ENCODE data around the gene GP9.
"Not testable (repeated sequence)": the region's sequence is repeated elsewhere in the genome, so short reads cannot be mapped to it uniquely, and the experiment has no call there.

GP9 gene

DNA sequence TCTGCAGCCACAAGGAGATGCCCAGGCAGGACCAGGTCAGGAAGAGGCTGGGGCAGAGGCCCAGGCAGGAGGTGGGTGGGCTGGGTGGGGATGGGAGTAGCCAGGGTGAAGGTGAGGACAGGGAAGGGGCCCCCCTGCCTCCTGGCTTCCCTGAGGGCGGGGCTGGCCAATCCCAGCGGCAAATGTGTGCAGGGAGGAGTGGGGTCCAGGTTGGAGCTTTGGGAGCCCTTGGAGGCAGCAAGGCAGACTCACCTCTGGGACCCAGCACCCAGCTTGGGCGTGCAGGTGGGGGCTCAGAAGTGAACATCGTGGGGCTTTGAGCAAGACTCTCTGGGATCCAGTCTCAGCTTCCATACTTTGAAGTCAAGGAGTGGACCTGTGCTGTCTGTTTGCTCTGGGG lies 25.2 kb downstream of the GP9 start:
- H3K4me1 Mint-ChIP-seq: peaks cover 1 to 4% of the 10 kb centered on the region in 2 donors
- peaks cover 0 to 5% of the 10 kb centered on the region in 2 donors for H3K27me3 Mint-ChIP-seq
- no peak for ATAC-seq (replicated peaks)
- no peak overlapping the region for H3K4me3 Mint-ChIP-seq
- no peak overlapping the region for H3K27ac Mint-ChIP-seq
- DNase-seq: no peak
- no peaks in the 10 kb centered on the region for H3K36me3 Mint-ChIP-seq
- no peaks in the 10 kb centered on the region for H3K9me3 Mint-ChIP-seq

DNA sequence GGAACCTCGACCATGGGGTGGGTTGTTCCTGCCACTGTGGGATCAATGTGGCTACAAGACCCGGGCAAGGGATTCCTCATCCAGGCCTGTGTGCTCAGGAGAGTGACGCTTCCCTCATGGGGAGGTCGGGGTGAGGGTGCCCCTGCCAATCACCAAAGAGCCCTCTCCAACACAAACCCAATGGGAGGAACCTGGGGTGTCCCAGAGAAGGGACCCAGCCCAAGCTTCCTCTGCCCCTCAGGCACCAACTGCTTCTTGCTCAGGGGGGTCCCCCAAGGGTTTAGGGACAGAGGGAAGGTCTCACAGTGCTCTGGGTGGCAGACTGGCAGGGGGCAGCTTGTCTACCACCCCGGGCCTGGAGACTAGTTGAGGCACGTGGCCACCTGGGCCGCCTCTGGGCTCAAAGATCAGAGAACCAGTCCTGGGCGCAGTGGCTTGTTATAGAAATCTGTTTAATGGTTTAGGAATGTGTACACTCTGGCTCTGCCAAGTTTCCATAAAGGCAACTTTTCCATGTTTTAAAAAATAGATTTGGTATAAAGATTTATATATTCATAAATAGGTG lies 26.6 kb downstream of the GP9 start:
- Mint-ChIP-seq H3K4me1 (peaks cover 0 to 4% of the 10 kb centered on the region in 2 donors), H3K27me3 (peaks cover 0 to 5% of the 10 kb centered on the region in 2 donors), H3K4me3 (no peak overlapping the region), H3K36me3 (peaks cover 0 to 1% of the 10 kb centered on the region in 2 donors), H3K27ac (no peak overlapping the region), H3K9me3 (no peaks in the 10 kb centered on the region)
- DNase-seq (no peak), ATAC-seq (replicated peaks) (no peak)

DNA sequence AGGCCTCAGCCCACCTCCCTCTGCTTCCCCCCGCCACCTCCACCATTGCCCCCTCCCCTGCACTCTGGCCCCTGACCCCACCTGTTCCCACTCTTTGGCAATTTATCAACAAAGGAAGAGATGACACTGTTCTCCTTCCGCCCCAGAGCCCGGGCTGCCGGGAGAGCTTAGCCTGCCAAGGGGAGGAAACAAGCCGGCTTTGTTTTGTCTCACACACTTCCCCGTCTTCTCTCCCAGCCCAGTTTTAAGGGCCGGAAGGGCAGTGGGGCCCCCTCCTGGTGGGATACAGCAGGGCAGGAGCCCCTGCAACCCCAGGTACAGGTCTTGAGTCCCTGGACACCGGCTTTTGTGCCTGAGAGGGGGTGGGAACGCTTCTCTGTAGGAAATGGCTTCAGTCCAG lies 27.3 kb downstream of the GP9 start:
- H3K27me3 Mint-ChIP-seq, H3K27ac Mint-ChIP-seq, H3K36me3 Mint-ChIP-seq, DNase-seq, H3K9me3 Mint-ChIP-seq, H3K4me1 Mint-ChIP-seq, H3K4me3 Mint-ChIP-seq: not testable (repeated sequence)
- peak; percentile 80 to 85 for ATAC-seq (replicated peaks)

DNA sequence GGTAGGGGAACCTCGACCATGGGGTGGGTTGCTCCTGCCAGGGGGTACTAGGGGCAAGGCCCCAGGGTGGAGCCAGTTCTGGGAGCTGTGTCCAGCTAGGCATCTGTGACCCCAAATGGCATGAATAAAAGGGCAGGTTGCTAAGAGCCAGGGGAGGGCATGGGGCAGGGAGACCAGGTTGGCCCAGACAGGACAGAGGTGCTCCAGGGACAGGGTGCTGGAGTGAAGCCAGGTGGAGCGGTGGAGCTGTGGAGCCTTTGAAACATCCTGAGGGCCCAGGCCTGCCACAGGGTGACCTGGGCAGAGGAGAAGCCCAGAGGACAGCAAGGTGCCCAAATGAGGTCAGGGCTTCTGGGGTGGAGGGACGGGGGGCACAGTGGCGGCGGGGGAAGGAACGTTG lies 27.7 kb downstream of the GP9 start:
- H3K27ac Mint-ChIP-seq, H3K36me3 Mint-ChIP-seq, H3K4me1 Mint-ChIP-seq, DNase-seq, H3K4me3 Mint-ChIP-seq, H3K9me3 Mint-ChIP-seq, H3K27me3 Mint-ChIP-seq: not testable (repeated sequence)
- peak; percentile 13 to 21 for ATAC-seq (replicated peaks)

DNA sequence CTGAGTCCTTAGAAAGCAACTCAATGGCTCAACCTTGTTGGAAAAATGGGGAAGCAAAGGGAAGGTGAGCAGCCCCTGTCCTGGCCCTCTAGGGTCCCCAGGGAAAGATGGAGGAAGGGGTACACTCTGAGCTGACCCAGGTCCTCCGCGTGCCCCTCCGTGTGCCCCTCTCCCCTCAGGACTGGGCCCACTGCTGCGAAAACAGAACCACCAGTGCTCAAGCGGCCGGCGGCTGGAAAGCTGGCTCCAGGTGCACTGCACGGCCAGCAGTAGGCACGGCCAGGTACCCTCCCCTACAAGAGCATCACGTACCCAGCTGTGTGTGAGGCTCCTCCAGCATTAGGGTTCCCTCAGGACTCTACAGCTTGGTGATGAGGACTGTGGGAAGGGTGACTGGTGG lies 34.7 kb downstream of the GP9 start:
- DNase-seq: no peak
- H3K9me3 Mint-ChIP-seq: peaks cover 2 to 4% of the 10 kb centered on the region in 2 donors
- H3K27ac Mint-ChIP-seq: no peak overlapping the region
- no peaks in the 10 kb centered on the region for H3K27me3 Mint-ChIP-seq
- H3K4me3 Mint-ChIP-seq: no peak overlapping the region
- no peaks in the 10 kb centered on the region for H3K4me1 Mint-ChIP-seq
- ATAC-seq (replicated peaks): no peak
- peaks cover 20 to 33% of the 10 kb centered on the region in 2 donors for H3K36me3 Mint-ChIP-seq

DNA sequence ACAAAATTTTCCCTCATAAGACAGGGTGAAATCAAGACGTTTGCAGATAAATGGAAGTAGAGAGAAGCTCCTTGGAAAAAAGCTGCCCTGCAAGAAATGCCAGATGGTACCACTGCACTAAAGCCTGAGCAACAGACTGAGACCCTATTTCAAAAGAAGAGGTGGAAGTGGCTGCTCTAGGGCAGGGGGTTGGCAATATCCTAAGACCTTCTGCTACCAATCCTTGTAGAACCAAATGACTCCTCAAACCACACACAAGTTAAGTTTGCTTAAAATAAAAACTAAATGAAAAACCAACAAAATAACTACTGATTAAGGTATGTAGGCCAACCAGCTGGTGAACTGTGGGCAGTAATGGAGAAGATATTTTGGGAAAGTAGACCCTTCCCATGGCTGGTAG lies 39.7 kb downstream of the GP9 start:
- Mint-ChIP-seq H3K27me3 (no peaks in the 10 kb centered on the region), H3K4me1 (peaks cover 4 to 9% of the 10 kb centered on the region in 2 donors), H3K36me3 (peaks cover 20 to 33% of the 10 kb centered on the region in 2 donors), H3K27ac (no peak overlapping the region), H3K9me3 (peaks cover 2 to 4% of the 10 kb centered on the region in 2 donors), H3K4me3 (no peak overlapping the region)
- DNase-seq (no peak), ATAC-seq (replicated peaks) (no peak)

DNA sequence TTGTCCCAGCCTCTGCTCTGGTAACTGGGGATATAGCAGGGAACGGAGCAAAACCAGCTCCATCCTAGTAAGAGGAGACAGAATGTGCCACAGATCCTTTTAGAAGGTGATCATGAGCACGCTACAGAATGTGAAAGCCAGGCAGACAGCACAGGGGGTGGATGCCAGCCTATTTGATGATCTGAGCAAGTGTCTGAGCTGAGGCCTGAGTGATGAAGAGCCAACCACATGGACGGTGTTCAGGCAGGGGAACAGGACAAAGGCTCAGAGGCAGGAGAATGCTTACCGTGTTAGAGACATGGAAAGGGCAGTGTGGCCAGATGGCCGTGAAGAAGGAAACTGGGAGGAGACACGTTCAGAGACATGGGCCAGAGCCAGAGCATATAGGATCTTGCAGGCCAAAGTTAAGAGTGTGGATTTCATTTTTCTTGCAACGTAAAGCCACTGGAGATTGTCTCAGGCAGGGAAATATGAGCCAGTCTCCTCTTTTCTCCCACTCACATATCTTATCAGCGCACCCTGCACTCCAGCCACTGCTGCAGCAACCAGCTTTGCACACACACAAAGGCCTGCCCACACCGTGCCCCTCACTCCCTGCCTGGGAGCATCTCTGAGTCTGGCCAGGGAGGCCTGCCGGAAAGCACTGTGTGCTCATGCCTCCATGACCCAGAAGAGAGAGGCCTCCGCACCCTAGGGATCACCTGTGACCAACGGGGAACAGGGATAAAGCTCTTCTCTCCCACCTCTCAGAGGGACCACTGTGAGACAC lies 41.0 kb downstream of the GP9 start:
- H3K9me3 Mint-ChIP-seq: peaks cover 2 to 4% of the 10 kb centered on the region in 2 donors
- peak overlapping the region; percentile 44 for H3K27ac Mint-ChIP-seq
- H3K4me3 Mint-ChIP-seq: no peak overlapping the region
- H3K4me1 Mint-ChIP-seq: peaks cover 4 to 9% of the 10 kb centered on the region in 2 donors
- peaks cover 18 to 29% of the 10 kb centered on the region in 2 donors for H3K36me3 Mint-ChIP-seq
- ATAC-seq (replicated peaks): no peak
- H3K27me3 Mint-ChIP-seq: no peaks in the 10 kb centered on the region
- no peak for DNase-seq

DNA sequence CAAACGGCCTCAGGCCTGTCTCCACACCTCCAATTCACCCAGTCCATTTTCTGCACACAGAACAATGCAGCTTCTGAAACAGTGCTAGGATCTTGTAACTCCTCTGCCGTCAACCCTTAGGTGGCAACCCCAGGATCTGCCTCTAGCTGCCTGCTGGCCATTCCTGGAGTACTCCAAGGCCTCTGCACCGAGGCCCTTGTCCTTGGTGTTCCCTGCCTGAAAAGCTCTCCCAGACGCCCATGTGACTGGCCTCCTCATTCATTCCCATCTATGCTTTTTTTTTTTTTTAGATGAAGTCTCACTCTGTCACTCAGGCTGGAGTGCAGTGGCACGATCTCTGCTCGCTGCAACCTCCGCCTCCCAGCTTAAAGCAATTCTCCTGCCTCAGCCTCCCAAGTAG lies 42.7 kb downstream of the GP9 start:
- Mint-ChIP-seq H3K27ac (no peak overlapping the region), H3K4me1 (peaks cover 4 to 15% of the 10 kb centered on the region in 2 donors), H3K9me3 (peaks cover 2% of the 10 kb centered on the region in 2 donors), H3K4me3 (no peak overlapping the region), H3K36me3 (peaks cover 10 to 24% of the 10 kb centered on the region in 2 donors), H3K27me3 (no peaks in the 10 kb centered on the region)
- ATAC-seq (replicated peaks): no peak
- DNase-seq: no peak

DNA sequence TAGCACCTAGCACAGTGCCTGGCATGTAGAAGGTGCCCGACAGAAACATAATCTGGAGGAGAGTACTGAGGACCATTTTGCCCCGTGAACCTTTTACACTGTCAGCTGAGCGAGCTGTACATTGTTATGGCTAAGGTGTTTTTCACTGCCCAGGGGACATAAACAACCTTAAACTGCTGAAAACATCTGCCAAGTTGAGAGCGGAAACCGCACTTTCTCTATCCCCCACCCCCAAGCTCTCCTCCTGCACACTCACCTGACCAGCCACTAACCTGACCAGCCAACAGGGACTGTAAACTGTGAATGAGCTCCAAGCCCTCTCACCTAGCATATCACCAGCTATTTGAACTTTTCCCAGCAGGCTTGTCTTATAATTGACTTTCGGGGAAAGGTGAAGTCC lies 43.5 kb downstream of the GP9 start:
- Mint-ChIP-seq H3K36me3 (peaks cover 11 to 25% of the 10 kb centered on the region in 2 donors), H3K27ac (no peak overlapping the region), H3K4me1 (peaks cover 4 to 15% of the 10 kb centered on the region in 2 donors), H3K9me3 (no peaks in the 10 kb centered on the region), H3K4me3 (no peak overlapping the region), H3K27me3 (no peaks in the 10 kb centered on the region)
- ATAC-seq (replicated peaks) (no peak), DNase-seq (no peak)

DNA sequence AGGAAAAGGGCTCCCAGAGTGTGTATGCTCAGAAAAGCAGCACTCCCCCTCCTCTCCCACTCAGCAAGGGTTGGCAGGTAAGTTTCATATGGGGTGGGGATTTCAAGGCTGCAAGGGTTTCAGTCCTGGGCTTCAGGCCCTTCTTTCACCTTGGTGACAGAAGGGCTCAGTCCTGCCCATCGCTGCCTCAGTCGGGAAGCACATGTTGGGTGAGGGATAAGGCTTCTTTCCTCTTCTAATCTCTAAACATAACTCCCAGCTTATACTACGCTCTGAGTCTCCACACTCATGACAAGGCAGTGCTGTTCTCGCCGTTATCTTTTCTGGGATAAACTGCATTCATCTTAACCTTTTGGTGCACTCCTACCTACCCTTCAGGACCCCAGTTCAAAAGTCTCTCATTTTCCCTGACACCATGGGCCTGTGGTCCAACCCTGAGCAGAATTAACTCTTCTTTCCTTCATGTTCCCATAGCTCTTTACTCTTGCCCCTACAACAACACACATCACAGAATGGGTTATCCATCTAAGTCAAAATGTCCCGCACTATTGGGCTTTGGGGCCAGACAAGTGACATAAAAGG lies 44.0 kb downstream of the GP9 start:
- Mint-ChIP-seq H3K9me3 (no peaks in the 10 kb centered on the region), H3K27me3 (no peaks in the 10 kb centered on the region), H3K4me1 (peaks cover 4 to 15% of the 10 kb centered on the region in 2 donors), H3K4me3 (no peak overlapping the region), H3K27ac (no peak overlapping the region), H3K36me3 (peaks cover 11 to 25% of the 10 kb centered on the region in 2 donors)
- ATAC-seq (replicated peaks): no peak
- no peak for DNase-seq

DNA sequence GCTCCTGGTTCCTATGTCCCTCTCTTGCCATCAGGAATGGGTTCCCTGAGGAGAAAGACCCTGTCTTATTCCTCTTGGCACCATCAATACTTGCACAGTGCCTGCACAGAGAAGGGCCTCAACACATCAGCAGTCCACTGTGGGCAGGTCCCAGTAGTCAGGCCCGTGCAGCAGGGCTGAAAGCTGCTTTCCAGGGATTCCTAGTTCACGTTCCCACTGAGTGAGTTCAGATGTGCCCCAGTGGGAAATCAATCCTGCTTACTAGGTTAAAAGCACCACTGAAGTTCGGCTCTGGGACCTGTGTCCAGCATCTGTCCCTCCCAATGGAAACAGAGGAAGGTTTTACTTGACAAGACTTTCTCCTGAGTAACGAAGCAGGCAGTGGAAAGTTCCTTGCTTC lies 45.3 kb downstream of the GP9 start:
- Mint-ChIP-seq H3K9me3 (no peaks in the 10 kb centered on the region), H3K36me3 (peaks cover 14 to 28% of the 10 kb centered on the region in 2 donors), H3K4me3 (no peak overlapping the region), H3K4me1 (peaks cover 4 to 17% of the 10 kb centered on the region in 2 donors), H3K27ac (no peak overlapping the region), H3K27me3 (no peaks in the 10 kb centered on the region)
- no peak for DNase-seq
- ATAC-seq (replicated peaks): no peak

DNA sequence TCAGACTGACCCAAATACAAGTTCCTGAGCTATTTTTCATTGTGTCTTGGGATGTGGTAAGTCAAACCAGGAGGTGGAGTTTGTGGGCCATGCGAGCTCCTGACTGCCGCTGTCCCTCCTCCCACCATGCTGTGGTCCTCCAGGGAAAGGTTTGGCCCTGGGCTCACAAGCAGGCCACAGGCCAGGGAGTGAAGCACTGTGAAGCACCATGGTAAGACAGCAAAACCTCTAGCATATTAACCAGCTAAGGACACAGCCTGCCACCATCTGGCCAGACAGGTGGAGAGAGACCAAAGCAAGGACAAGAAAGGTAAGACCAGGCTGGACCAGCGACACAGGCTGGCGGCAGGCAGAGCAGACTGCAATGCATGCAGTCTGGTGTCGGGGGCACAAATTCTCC lies 45.7 kb downstream of the GP9 start:
- H3K4me3 Mint-ChIP-seq: no peak overlapping the region

DNA sequence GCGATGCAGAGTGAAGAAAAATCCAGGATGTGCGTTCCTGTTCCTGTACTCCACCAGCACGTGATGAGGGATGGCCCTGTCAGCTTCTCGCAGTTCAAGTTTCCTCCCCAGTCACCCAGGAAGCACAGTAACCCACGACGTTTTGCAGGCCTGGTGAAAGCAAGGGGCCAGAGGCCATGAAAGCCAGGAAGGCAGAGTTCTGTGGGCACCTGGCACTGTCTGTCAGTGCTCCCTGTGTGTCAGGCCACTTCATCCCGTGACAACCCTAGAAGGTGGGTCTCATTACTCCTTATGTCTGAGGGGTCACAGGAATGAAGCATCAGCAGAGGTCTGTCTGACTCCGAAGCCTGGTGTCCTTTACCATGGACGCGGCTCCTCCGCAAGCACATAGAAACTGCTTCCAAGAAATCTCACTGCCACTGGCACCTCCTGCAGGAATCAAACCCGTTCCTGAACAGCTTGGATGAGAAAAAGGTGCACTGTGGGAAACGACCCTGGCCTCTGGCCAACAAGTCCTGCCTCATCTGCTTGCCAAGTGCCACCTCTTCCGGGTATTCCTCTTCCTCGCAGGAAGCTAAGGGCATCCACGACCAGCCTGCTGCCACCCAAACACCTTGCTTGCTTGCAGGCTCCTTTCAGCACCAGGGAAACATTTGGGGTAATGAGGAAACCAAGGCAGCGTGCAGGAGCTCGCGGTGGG lies 46.4 kb downstream of the GP9 start:
- Mint-ChIP-seq H3K27ac (no peak overlapping the region), H3K27me3 (no peaks in the 10 kb centered on the region), H3K9me3 (no peaks in the 10 kb centered on the region), H3K4me1 (peaks cover 0 to 13% of the 10 kb centered on the region in 2 donors), H3K36me3 (peaks cover 10 to 23% of the 10 kb centered on the region in 2 donors), H3K4me3 (no peak overlapping the region)
- DNase-seq (no peak), ATAC-seq (replicated peaks) (no peak)

More for the DNA sequence above, 45.7 kb downstream of the GP9 start:
- Mint-ChIP-seq H3K36me3 (peaks cover 11 to 25% of the 10 kb centered on the region in 2 donors), H3K4me1 (peaks cover 4 to 15% of the 10 kb centered on the region in 2 donors), H3K9me3 (no peaks in the 10 kb centered on the region), H3K27ac (no peak overlapping the region), H3K27me3 (no peaks in the 10 kb centered on the region)
- no peak for ATAC-seq (replicated peaks)
- DNase-seq: no peak

DNA sequence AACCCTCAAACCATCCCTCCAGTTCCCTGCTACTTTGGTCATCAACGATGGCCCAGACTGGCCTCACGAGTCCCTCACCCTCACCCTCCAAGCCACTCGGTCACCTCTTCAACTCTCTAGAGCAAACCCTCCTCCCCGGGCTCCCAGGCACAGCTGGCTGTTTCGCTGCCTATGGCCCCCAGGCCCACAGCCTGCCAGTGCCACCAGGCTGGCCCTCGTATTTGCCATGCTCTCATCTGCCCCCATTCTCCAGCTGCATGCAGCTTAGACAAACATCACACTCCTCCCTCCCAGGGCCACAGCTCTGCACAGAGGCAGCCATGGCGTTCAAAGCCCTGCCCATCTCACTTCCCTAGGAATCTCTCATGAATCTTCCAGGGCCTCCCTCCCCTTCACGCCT lies 47.2 kb downstream of the GP9 start:
- no peak overlapping the region for H3K4me3 Mint-ChIP-seq

More for the DNA sequence above, 47.2 kb downstream of the GP9 start:
- peaks cover 0 to 13% of the 10 kb centered on the region in 2 donors for H3K4me1 Mint-ChIP-seq
- H3K36me3 Mint-ChIP-seq: peaks cover 10 to 23% of the 10 kb centered on the region in 2 donors
- H3K27me3 Mint-ChIP-seq: no peaks in the 10 kb centered on the region
- H3K27ac Mint-ChIP-seq: peak overlapping the region; percentile 48
- DNase-seq (no peak), ATAC-seq (replicated peaks) (no peak)
- H3K9me3 Mint-ChIP-seq: no peaks in the 10 kb centered on the region

Measured in stimulated activated naive B cell treated with anti-CD40 and anti-IgM and Interleukin-4, amounts not matched to agents 10 μg/mL and 1 μg/mL and 100 μg/mL, for 72 hours (primary cell).